Loucy (cell line): ENCODE results near the gene UFC1.

ENCODE experiments used
- H2AFZ ChIP-seq: fragments of 200-600 bp; sonication (generic); 2 replicates; pipeline ENCODE4 v1.6.0; 2016; ENCODE audit warnings: antibody characterized with exemption, mild to moderate bottlenecking, low read length, moderate library complexity
- H3F3A ChIP-seq: fragments of 200-600 bp; 2 replicates; pipeline ENCODE4 v1.6.0; 2016; ENCODE audit warnings: antibody characterized with exemption, low read depth, mild to moderate bottlenecking
- H3K27me3 ChIP-seq: fragments of 200-600 bp; sonication (generic); 2 replicates; pipeline ENCODE4 v1.6.1; 2014; ENCODE audit warnings: low read length, mild to moderate bottlenecking; ENCODE audit not compliant: insufficient read depth, poor library complexity, severe bottlenecking
- H3K36me3 ChIP-seq: fragments of 200-600 bp; sonication (generic); 2 replicates; pipeline ENCODE4 v1.6.1; 2016; ENCODE audit warnings: low read length; ENCODE audit not compliant: insufficient read depth
- H3K4me1 ChIP-seq: fragments of 200-600 bp; sonication (generic); 2 replicates; pipeline ENCODE4 v1.5.1; 2014; ENCODE audit warnings: low read length, mild to moderate bottlenecking; ENCODE audit not compliant: insufficient read depth, poor library complexity, severe bottlenecking
- H3K4me2 ChIP-seq: fragments of 200-600 bp; sonication (generic); 2 replicates; pipeline ENCODE4 v1.6.0; 2014; ENCODE audit warnings: antibody characterized with exemption, low read length, low read depth, mild to moderate bottlenecking; ENCODE audit not compliant: poor library complexity, severe bottlenecking
- H3K4me3 ChIP-seq: fragments of 200-600 bp; sonication (generic); 2 replicates; pipeline ENCODE4 v1.5.1; 2014; ENCODE audit warnings: low read length, mild to moderate bottlenecking, mixed read lengths; ENCODE audit not compliant: poor library complexity, severe bottlenecking
- H3K79me2 ChIP-seq: fragments of 200-600 bp; sonication (generic); 2 replicates; pipeline ENCODE4 v1.6.1; 2014; ENCODE audit warnings: low read length; ENCODE audit not compliant: insufficient read depth
- H3K9ac ChIP-seq: fragments of 200-600 bp; sonication (generic); 2 replicates; pipeline ENCODE4 v1.6.0; 2014; ENCODE audit warnings: mild to moderate bottlenecking, low read depth, low read length, moderate library complexity; ENCODE audit not compliant: poor library complexity, severe bottlenecking
- H3K9me2 ChIP-seq: fragments of 200-600 bp; sonication (generic); replicated peaks from 2 replicates; pipeline ENCODE4 v1.6.1; 2016; ENCODE audit warnings: low read depth, low read length, mixed read lengths
- H3K9me3 ChIP-seq: fragments of 200-600 bp; sonication (generic); 2 replicates; pipeline ENCODE4 v1.6.1; 2014; ENCODE audit warnings: mild to moderate bottlenecking, antibody characterized with exemption, low read length, low read depth; ENCODE audit not compliant: insufficient read depth
- H4K20me1 ChIP-seq: fragments of 200-600 bp; sonication (generic); 2 replicates; pipeline ENCODE4 v1.6.0; 2014; ENCODE audit warnings: antibody characterized with exemption, low read length, mild to moderate bottlenecking; ENCODE audit not compliant: insufficient read depth, poor library complexity, severe bottlenecking
- EZH2phosphoT487 ChIP-seq: fragments of 200-600 bp; IDR thresholded peaks from 2 replicates; pipeline ENCODE4 v1.6.1; 2018; ENCODE audit warnings: antibody characterized with exemption, mild to moderate bottlenecking, moderate library complexity, borderline replicate concordance
- TF ChIP-seq, protein P1 (sequence below): fragments of 200-600 bp; sonication (generic); conservative IDR thresholded peaks from 2 replicates; pipeline ENCODE4 v1.5.1; 2014; ENCODE audit warnings: mild to moderate bottlenecking, antibody characterized with exemption, low read length

Gene UFC1

DNA sequence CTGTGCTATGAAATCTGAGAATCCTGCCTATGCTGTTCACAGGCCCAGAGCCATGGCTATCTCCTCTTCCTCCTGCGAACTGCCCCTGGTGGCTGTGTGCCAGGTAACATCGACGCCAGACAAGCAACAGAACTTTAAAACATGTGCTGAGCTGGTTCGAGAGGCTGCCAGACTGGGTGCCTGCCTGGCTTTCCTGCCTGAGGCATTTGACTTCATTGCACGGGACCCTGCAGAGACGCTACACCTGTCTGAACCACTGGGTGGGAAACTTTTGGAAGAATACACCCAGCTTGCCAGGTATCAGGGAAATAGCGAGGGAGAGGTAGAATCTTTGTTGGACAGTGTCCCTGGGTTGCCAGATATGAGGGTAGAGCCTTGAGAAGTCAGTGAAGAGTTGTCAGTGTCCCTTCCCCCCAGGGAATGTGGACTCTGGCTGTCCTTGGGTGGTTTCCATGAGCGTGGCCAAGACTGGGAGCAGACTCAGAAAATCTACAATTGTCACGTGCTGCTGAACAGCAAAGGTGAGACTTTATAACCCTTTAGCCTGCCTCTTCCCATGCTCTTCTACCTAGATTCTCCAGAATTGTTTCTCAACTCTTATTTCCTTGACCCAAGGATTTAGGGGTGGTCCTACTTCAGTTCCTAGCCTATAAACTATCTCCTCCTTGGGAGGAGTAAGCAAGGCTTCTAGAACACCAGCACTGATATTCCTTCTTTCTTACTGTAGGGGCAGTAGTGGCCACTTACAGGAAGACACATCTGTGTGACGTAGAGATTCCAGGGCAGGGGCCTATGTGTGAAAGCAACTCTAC, 34.5 kb upstream of the UFC1 start:
- Histone ChIP-seq H3K4me2 (peak overlapping the region; percentile 85), H3K79me2 (peaks cover 54% of the 10 kb centered on the region), H3K27me3 (no peaks in the 10 kb centered on the region), H3K4me1 (peaks cover 42% of the 10 kb centered on the region), H3K9me3 (no peaks in the 10 kb centered on the region), H2AFZ (no peak overlapping the region), H3F3A (no peaks in the 10 kb centered on the region), H3K4me3 (peak overlapping the region; percentile 96), H3K9me2 (no peaks in the 10 kb centered on the region), H3K36me3 (peaks cover 41% of the 10 kb centered on the region), H3K9ac (peak overlapping the region; percentile 90), H4K20me1 (peaks cover 16% of the 10 kb centered on the region)
- TF ChIP-seq EZH2phosphoT487 = no peak
- TF ChIP-seq, protein P1, sequence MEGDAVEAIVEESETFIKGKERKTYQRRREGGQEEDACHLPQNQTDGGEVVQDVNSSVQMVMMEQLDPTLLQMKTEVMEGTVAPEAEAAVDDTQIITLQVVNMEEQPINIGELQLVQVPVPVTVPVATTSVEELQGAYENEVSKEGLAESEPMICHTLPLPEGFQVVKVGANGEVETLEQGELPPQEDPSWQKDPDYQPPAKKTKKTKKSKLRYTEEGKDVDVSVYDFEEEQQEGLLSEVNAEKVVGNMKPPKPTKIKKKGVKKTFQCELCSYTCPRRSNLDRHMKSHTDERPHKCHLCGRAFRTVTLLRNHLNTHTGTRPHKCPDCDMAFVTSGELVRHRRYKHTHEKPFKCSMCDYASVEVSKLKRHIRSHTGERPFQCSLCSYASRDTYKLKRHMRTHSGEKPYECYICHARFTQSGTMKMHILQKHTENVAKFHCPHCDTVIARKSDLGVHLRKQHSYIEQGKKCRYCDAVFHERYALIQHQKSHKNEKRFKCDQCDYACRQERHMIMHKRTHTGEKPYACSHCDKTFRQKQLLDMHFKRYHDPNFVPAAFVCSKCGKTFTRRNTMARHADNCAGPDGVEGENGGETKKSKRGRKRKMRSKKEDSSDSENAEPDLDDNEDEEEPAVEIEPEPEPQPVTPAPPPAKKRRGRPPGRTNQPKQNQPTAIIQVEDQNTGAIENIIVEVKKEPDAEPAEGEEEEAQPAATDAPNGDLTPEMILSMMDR = peak; percentile 62

DNA sequence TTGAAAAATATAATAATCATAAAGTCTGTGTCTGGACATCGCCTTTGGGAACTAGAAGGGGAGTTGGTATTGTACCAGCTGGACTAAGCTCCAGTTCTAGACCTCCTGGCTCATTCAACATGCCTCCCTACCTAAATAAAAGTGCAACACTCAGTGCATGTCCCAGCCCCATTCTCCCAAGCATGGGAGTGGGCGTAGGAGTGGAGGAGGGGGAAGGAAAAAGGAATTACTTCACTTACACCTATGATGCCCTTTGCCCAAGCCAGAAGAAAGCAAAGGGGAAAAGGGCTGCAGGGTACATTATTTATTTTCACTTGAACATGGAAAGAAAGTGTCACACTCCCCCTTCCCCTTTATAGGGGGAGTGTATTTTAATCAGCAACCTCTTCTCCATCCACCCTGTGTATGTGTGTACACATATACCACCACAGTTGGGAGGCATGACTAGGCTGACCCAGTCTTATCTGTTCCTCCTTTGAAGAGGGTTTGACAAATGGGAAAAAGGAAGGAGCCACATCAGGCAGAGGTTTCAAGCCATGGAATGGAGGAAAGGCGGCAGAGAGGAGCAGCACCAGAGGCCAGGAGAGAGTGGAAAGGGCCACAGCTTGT, 32.6 kb upstream of the UFC1 start:
- H3K4me1 ChIP-seq = peaks cover 25% of the 10 kb centered on the region
- H3K9me3 ChIP-seq = no peaks in the 10 kb centered on the region
- H4K20me1 ChIP-seq = peaks cover 4% of the 10 kb centered on the region
- no peak overlapping the region for H3K4me3 ChIP-seq
- H3K9me2 ChIP-seq = no peaks in the 10 kb centered on the region
- no peaks in the 10 kb centered on the region for H3F3A ChIP-seq
- H3K79me2 ChIP-seq = peaks cover 35% of the 10 kb centered on the region
- no peak overlapping the region for H3K9ac ChIP-seq
- no peak overlapping the region for H2AFZ ChIP-seq
- TF ChIP-seq EZH2phosphoT487 = no peak
- TF ChIP-seq, protein P1 = no peak
- no peak overlapping the region for H3K4me2 ChIP-seq
- H3K27me3 ChIP-seq = no peaks in the 10 kb centered on the region
- peaks cover 42% of the 10 kb centered on the region for H3K36me3 ChIP-seq

GRCh38 chr1:161121834-161122233, 31.9 kb upstream of the UFC1 start:
- Histone ChIP-seq H3K9me2 (no peaks in the 10 kb centered on the region), H3K9me3 (no peaks in the 10 kb centered on the region), H3K27me3 (no peaks in the 10 kb centered on the region), H4K20me1 (peaks cover under 1% of the 10 kb centered on the region), H3K9ac (no peak overlapping the region), H3K4me1 (peaks cover 22% of the 10 kb centered on the region), H3K4me3 (no peak overlapping the region), H3F3A (no peaks in the 10 kb centered on the region), H3K36me3 (peaks cover 43% of the 10 kb centered on the region), H3K79me2 (peaks cover 31% of the 10 kb centered on the region), H2AFZ (no peak overlapping the region), H3K4me2 (no peak overlapping the region)
- TF ChIP-seq EZH2phosphoT487 = no peak
